ENCODE measurements around the gene ZC3H12D.

- TF ChIP-seq POLR2A (IDR thresholded peaks at IDR 0.05): no peak
- TF ChIP-seq CTCF (IDR thresholded peaks at IDR 0.05): no peak
These were observed 84.8 kb downstream of the ZC3H12D start, which contains the start of gene SUMO4 for GRCh38 chr6:149400050-149400449.

All from heart left ventricle (tissue), 13 donors.